GM18507 (cell line): ENCODE data around the gene SLC15A3.
"Not testable (repeated sequence)": the region's sequence is repeated elsewhere in the genome, so short reads cannot be mapped to it uniquely, and the experiment has no call there.

Experiments used
- DNase-seq: peaks from one replicate; pipeline ENCODE4 v3.0.0; 2011; ENCODE audit warnings: low read depth; ENCODE audit not compliant: insufficient read length; ENCODE audit errors: extremely low spot score
- FAIRE-seq: peaks from 2 replicates; lab custom pipeline; 2011; peaks lifted over from hg19 to GRCh38; lab: Jason Lieb, UNC

The SLC15A3 gene

DNA sequence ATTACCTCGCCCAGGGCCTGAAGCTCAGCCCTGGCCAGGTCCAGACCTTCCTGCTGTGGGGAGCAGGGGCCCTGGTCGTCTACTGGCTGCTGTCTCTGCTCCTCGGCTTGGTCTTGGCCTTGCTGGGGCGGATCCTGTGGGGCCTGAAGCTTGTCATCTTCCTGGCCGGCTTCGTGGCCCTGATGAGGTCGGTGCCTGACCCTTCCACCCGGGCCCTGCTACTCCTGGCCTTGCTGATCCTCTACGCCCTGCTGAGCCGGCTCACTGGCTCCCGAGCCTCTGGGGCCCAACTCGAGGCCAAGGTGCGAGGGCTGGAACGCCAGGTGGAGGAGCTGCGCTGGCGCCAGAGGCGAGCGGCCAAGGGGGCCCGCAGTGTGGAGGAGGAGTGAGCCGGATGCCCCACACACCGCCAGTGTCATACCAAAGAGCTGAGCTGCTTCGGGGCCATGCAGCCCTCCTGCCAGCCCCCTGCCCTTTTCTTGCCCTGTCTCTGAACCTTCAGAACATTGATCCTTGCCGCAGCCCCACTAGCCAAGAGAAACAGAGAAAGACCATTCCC is 30.1 kb downstream of the SLC15A3 start:
- FAIRE-seq (no peak), DNase-seq (no peak)

DNA sequence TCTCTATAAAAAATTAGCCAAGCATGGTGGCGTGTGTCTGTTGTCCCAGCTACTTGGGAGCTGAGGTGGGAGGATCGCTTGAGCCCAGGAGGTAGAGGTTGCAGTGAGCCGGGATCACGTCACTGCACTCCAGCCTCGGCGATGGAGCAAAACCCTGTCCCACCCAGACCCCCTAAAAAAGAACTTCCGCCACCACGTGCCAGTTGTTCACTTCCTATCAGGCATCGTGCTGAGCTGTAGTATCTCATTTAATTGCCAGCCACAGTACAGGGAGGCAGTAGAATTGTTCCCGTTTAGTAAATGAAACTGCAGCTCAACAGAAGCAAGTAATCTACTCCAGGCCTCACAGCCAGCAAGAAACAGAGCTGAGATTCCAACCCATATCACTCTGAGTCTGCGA is 30.7 kb downstream of the SLC15A3 start:
- no peak for DNase-seq
- no peak for FAIRE-seq

DNA sequence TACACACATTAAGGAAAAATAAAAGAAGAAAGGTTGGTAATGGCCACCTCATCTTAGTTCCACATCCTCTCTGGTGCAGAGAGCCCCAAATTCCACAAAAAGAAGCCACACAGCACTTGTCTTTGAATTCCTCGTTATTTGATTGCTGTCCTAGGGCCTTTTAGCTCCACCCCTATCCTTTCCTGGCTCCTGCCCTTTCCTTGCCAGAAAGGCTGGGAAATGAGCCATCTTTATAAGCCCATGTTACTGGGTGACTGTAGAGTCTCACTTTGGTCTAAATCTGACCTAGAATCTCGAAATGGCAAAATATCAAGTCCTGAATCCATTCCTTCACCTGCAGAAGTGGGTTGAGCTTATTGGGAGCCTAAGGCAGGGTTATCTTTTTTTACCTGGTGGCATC is 32.0 kb downstream of the SLC15A3 start:
- no peak for FAIRE-seq

DNA sequence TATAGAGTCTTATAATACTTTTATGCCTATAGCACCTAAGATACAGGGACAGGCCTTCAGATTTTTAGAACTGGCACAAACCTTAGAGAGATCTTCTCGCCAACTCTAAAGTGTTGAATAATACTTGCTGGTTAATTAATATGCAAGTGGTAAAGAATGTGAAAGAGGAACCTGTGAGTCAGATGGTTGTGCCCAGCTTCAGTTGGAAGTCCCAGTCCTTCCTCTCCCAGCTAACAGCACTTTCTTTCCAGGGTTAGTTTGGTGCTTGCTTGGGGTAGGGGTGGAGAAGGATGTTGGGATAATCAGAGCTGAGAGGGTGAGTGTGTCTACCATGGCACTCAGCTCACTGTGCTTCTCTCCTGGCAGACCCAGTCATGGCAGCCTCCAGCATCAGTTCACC is 32.7 kb downstream of the SLC15A3 start:
- no peak for DNase-seq
- FAIRE-seq: no peak

More for the DNA sequence above, 32.0 kb downstream of the SLC15A3 start:
- DNase-seq: no peak

DNA sequence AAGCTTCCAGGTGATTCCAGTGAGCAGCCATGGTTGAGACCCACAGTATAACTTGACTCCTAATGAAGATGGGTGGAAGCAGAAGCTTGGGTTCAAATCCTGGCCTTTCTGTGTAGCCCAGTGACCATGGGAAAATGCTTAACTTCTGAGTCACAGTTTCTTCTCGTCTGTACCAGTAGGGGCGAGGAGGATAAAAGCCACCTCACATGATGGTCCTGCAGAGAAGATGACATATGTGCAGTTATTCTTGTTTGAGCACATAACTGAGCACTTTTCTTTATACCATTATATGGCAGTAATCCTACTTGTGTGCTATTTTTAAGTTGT is 33.1 kb downstream of the SLC15A3 start:
- no peak for FAIRE-seq
- no peak for DNase-seq

DNA sequence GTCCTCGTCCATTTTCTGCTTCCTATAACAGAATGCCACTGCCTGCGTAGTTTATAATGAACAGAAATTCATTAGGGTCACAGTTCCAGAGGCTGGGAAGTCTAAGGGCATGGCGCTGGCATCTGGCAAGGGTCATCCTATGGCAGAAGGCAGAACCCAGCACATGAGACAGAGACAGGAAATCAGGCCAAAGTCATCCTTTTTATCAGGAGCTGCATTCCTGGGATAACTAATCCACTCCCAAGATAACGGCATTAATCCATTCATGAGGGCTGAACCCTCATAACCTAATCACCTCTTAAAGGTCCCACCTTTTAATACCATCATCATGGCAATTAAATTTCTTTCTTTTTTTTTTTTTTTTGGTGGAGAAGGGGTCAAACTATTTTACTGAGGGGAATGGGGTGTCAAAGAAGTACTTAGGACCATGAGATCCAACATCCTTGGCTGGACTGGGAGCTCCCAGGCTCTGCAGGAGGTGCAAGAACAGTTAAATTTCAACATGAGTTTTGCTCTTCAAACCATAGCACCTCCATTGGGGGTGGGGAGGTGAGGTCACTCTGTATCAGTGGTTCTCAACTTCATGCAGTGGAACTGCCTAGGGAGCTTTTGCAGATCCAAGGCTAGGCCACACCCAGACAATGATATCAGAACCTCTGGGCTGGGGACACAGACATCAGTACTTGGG is 33.6 kb downstream of the SLC15A3 start:
- FAIRE-seq (no peak), DNase-seq (no peak)

DNA sequence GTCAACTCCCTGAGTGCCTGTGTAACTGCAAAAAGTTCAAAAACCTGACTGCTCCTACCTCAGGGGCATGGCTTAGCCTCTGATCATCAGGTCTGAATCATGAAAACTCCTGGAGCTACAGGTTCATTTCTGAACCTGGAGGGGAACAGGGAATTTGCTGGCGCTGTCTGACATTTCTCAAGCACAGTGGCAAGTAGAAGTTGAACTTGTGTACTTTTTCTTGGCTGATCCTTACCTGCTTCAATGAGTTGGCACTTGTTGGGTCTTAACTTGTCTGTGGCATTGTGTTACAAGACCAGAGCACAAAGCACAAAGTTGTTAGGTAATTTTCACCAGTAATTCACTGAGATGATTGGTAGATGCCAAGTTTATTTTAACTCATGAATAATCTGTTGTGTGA is 34.7 kb downstream of the SLC15A3 start:
- FAIRE-seq: no peak
- no peak for DNase-seq

DNA sequence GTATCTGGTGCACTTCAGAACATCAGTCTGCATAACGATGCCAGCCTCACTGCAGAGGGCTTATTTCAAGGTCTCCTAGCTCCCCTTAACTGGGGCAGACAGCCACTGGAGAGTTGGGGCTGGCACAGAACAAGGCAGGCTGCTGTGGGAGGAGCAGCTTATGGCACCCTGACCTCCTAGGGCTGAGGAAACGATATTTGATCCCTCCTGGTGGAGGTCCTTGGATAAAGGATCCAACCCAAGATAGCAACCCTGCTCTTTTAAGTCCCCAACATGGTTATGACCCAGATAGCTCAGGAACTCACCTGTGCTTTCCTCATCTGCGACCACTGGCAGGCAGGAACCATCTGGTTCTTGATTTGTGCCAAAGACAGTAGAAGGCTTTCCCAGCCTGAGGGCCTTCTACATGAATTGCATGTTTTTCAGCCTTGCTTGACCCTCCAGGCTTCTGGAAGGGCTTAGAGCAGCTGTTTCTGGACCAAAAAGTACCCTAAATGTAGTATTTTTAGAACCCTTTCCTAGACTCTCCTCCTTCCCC is 35.2 kb downstream of the SLC15A3 start:
- no peak for FAIRE-seq
- no peak for DNase-seq

DNA sequence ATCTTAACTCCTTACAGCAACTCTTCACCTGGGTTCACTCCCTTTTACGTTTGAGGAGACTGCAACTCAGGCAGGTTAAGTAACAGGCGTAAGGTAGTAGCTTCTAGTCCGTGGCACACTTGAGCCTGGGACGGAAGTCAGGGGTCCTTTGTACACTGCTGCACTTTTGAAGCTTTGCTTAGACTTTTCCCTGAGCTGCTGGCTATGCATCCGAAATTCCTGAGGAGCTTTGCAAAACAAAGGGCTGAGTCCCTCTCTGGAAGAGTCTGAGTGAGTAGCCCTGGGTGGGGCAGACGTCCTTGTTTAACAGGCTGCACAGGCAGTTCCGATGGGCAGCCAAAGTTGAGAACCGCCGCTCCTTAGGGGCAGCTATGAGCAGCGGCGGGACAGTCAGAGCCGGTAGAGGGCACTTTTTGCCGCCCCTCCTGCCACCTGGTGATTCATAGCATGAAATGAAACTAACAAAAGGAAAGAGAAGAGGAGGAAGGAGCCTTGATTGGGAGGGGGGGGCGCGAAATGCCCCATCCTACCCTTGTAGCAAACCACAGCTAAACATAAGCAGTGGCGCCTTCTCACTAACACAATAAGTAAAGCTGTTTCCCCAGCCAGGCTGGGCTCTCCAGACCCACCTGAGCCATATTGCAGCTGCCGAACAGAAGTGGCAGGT is 36.6 kb downstream of the SLC15A3 start:
- FAIRE-seq: peak; percentile 86
- peak; percentile 72 for DNase-seq

DNA sequence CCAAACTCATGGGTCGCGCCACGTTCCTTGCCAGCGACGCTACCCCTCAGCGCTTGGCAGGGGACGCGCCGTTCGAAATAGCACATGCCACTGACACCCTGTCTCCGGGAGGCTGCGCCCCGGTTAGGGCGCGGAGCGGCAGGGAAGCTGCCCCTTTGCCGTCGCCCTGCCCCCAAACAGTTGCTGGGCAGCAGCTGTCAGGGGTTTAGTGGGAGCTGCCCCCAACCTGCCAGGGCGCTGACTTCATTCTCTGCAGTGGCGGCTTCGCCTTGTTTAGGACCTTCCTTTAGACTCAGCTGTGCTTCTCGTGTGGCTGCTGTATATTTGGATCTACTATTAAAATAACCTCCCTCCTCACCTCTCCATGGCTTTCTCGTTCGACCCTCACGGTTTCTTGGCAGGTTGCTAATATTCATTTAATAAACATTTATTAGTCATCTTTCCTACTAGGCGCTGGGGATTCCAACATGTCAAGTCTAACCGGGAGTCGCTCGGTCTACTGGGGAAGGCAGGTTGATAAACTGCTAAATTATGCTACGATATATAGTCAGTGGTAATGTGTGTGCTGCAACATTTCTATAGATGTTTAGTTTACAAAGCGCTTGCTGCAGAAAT is 37.2 kb downstream of the SLC15A3 start:
- no peak for DNase-seq
- no peak for FAIRE-seq

DNA sequence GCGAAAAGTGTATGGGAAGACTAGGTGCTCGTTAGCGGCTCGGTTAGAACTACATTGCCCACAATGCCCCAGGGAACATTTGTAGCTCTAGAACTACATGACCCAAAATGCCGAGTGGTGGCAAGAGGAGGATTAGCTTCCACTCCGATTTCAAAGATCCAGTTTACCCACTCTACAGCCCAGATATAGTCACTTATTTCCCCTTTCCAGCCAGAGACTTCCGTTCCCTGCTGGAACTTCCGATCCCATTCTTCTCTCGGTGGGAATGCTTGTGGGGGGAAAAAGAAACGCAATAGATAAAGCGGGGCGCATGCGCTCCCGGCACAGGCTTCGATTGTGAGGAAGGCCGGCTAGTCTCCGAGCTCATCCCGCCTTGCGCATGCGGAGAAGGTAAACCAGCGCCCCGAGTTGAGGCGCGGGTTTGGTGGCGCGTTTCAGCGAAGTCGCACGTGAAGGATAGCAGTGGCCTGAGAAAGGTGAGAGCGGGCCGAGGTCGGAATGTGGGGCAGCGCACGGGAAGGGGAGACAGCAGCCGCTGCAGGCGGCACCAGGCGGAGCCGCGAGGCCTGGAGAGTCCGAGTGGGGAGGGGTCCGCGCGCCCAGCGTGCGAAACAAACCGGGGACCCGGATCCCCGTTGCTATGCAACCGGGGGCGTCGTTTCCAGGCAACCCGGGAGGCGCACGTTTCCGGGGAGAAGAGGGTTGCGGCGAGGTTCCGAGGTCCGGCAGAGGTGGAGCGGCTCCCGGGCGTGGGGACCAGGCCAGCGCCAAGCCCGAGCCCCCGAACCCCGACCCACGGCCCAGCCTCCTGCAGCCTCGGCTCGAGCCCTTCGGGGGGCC is 38.0 kb downstream of the SLC15A3 start, which contains the start of gene TMEM109:
Gene TMEM109, plus strand, starts transcription at position 366 of the 840 bp plus-strand sequence. CDS start 5,536 bp downstream, outside the sequence.
- peak; percentile 90 for FAIRE-seq
- peak; percentile 80 for DNase-seq

DNA sequence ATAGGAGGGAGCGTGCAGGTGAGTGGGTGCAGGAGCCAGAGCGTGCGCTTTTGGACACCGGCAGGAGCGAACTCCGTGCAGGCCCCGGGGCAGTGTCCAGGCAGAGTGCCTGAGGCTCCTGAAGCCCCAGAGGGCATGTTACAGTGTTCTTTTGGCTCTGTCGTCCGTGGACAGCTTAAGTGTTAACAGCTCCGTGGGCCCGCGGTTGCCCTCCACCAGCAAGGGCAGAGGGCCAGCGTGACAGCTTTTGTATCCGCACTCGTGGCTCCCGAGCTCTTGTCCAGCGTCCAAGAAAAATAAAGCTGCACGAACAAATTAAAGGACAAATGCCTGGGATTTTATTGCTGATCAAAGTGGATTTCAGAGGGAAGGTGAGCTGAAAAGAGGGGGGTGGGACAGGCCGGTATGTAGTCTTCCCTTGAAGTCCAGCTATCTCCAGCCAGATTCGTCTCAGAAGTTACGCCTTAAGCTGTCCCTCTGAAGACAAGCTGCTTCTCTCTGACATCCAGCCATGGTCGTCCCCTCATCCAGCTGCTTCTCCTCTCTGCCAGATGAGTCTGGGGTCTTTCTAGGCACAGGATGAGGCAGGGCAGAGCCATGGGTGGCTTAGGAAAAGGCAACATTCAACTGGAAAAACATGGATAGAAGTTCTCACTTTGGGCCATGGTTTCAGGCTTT is 39.0 kb downstream of the SLC15A3 start:
- DNase-seq: no peak
- no peak for FAIRE-seq

DNA sequence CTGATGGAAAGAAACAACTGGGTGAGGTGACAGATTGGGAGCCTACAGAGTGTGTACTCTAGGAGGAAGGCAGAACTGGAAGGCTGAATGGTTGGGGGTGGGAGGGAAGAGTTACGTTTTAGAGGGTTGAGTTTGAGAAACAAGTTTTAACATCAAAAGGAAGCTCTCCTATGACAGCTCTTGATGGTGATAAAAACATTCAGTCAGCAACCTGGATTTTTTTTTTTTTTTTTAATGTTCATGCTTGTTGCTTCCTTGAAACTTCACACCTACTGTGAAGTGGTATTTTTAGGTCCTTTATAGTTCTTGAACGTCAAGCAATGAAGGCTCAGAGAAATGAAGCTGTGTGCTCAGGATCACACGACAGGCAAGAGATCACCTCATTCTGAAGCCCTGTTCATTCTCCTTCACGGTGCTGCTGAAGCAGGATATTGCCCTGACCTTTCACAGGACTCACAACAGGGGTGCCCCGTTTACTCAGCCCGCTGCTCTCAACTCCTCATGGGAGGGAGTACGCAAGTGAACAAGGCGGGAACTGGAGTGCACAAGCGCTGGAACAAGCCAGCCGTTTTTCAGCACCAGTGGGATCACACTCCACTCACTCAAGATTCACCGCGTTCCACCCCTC is 39.6 kb downstream of the SLC15A3 start:
- FAIRE-seq (no peak), DNase-seq (no peak)

DNA sequence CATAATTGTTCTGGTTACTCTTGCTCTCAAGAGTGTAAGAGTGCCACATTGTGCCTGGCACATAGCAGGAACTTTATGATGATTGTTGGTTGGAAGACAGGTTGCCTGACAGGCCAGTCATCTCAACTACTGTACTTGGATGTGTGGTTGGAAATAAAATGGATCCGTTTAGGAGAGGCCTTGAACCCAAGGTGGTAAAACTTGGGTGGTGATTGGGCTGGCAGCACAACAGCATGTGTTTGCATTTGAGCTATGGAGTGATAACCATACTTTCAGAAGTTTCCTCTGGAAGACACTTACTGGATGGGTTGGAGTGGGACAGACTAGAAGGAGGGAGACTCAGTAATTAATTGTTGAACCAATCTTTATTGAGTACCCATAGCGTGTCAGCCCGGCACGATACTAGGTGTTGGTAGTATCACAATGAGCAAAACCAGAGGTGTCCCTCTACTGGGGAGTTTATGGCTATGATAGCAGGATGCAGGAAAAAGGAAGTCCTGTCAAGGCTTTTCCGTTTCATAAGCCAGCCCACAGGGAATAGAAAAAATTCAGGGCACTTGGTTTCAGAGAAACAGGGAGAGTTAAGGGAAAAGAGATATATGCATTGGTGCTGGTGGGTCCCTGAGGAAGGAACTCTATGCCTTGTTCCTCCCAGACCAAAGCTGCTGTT is 41.1 kb downstream of the SLC15A3 start:
- DNase-seq: no peak
- FAIRE-seq: peak; percentile 77

DNA sequence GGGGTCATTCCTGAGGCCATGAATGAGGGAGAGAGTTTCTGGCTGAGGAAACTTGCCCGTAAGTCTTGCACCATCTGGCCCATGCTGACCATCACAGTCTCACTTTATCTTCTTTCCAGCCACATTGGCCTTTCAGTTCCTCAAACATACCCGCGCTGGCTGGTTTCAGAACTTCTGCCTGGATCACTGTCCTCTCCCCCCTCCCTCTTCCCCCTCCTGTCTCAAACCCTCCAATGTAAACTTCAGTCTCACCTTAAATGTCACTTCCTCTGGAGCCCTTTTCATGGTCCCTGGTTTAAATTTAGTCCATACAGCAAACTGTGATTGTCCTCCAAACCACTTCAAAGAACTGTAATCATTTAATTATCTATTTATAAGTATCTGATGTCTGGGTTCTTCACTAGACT is 41.7 kb downstream of the SLC15A3 start:
- FAIRE-seq: peak; percentile 98
- DNase-seq: no peak

DNA sequence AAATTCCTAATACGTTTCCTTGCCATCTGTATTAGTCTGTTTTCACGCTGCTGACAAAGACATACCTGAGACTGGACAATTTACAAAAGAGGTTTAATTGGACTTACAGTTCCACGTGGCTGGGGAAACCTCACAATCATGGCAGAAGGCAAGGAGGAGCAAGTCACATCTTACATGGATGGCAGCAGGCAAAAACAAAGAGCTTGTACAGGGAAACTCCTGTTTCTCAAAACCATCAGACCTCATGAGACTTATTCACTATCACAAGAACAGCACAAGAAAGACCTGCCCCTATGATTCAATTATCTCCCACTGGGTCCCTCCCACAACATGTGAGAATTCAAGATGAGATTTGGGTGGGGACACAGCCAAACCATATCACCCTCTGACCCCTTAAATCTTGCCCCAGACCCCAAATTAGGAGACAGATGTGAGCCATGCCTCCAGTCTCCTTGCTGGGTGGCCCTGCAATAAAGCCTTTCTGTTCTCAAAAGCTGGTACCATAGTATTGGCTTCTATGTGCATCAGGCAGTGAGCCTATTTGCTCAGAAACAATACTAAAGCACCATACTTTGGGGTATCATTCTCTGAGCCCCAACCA is 42.2 kb downstream of the SLC15A3 start:
- not testable (repeated sequence) for FAIRE-seq, DNase-seq

DNA sequence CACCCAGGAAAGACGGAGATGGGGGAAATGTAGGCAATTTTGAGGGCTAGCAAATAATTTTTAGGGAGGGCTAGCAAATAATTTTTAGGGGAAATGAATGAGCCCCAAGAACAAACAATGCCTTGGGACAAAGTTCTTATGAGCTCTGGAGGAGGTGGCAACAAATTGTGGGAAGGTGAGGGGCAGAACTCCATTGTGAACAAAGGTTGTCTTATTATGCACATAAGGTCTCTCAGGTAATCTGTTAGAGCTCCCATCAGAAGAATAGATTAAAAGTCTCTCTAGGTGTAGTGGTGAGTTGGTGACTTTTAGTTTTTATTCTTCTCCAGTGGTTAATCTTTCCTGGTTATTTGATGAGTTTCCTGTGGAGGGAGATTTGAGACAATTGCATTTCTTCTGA is 43.2 kb downstream of the SLC15A3 start:
- no peak for DNase-seq
- FAIRE-seq: no peak
